HEK293T (cell line): ENCODE results near the gene FBLIM1.

Experiments
- ARNT ChIP-seq: fragments of 450-650 bp; IDR thresholded peaks from 2 replicates; pipeline ENCODE4 v1.6.1; 2017; ENCODE audit warnings: mild to moderate bottlenecking
- BHLHE40 ChIP-seq: fragments of 450-650 bp; IDR thresholded peaks from 2 replicates; pipeline ENCODE4 v1.6.1; 2016; ENCODE audit warnings: mild to moderate bottlenecking, moderate library complexity, borderline replicate concordance
- ELF4 ChIP-seq: fragments of 450-650 bp; IDR thresholded peaks from 2 replicates; pipeline ENCODE4 v1.6.1; 2017; ENCODE audit warnings: antibody characterized with exemption
- FOXA1 ChIP-seq: fragments of 450-650 bp; IDR thresholded peaks from 2 replicates; pipeline ENCODE4 v1.6.1; 2016; ENCODE audit warnings: mild to moderate bottlenecking
- FOXK2 ChIP-seq: fragments of 450-650 bp; IDR thresholded peaks from 2 replicates; pipeline ENCODE4 v1.6.1; 2016; ENCODE audit warnings: mild to moderate bottlenecking
- FOXM1 ChIP-seq: fragments of 450-650 bp; IDR thresholded peaks from 2 replicates; pipeline ENCODE4 v1.6.1; 2017; ENCODE audit warnings: mild to moderate bottlenecking, borderline replicate concordance
- HDGF ChIP-seq: fragments of 450-650 bp; IDR thresholded peaks from 2 replicates; pipeline ENCODE4 v1.6.1; 2017; ENCODE audit warnings: antibody characterized with exemption, borderline replicate concordance
- LEF1 ChIP-seq: fragments of 450-650 bp; IDR thresholded peaks from 2 replicates; pipeline ENCODE4 v1.6.1; 2017; ENCODE audit warnings: mild to moderate bottlenecking, borderline replicate concordance
- SP1 ChIP-seq: fragments of 450-650 bp; IDR thresholded peaks from 2 replicates; pipeline ENCODE4 v1.6.1; 2017
- SUZ12 ChIP-seq: fragments of 450-650 bp; IDR thresholded peaks from 2 replicates; pipeline ENCODE4 v1.6.1; 2016; ENCODE audit warnings: mild to moderate bottlenecking
- TARDBP ChIP-seq: fragments of 450-650 bp; IDR thresholded peaks from 2 replicates; pipeline ENCODE4 v1.6.1; 2016
- ZNF384 ChIP-seq: fragments of 450-650 bp; IDR thresholded peaks from 2 replicates; pipeline ENCODE4 v1.6.1; 2016
- TF ChIP-seq, protein P1 (sequence below): fragments of 450-650 bp; IDR thresholded peaks from 2 replicates; pipeline ENCODE4 v1.6.1; 2016

DNA sequence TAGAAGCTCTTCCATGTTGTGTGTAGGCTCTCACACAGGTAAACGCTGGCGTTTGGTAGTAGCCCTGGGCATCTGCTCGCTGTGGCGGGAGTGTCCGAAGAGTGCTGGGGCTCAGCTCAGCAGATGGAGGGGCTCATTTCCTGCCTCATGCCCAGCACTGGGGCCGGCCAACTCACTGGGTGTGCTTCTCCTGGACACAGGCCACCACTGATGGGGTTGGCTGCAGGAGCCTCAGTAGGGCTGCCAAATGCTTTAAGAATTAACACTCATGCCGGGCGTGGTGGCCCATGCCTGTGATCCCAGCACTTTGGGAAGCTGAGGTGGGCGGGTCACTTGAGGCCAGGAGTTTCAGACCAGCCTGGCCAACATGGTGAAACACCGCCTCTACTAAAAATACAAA is 28.0 kb downstream of the FBLIM1 start:
- TF ChIP-seq ARNT = no peak
- no peak for TF ChIP-seq SP1
- no peak for TF ChIP-seq FOXM1
- no peak for TF ChIP-seq SUZ12
- TF ChIP-seq BHLHE40 = no peak
- no peak for TF ChIP-seq FOXK2
- TF ChIP-seq, protein P1, sequence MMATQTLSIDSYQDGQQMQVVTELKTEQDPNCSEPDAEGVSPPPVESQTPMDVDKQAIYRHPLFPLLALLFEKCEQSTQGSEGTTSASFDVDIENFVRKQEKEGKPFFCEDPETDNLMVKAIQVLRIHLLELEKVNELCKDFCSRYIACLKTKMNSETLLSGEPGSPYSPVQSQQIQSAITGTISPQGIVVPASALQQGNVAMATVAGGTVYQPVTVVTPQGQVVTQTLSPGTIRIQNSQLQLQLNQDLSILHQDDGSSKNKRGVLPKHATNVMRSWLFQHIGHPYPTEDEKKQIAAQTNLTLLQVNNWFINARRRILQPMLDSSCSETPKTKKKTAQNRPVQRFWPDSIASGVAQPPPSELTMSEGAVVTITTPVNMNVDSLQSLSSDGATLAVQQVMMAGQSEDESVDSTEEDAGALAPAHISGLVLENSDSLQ = no peak
- no peak for TF ChIP-seq ZNF384
- TF ChIP-seq FOXA1 = no peak
- TF ChIP-seq TARDBP = no peak
- TF ChIP-seq ELF4 = no peak
- TF ChIP-seq HDGF = no peak
- no peak for TF ChIP-seq LEF1
